SH-SY5Y (cell line): ENCODE measurements around the gene FMNL3.

ENCODE experiments used
- GATA2 ChIP-seq: IDR thresholded peaks from 2 replicates; pipeline ENCODE4 v1.6.1; 2011; ENCODE audit warnings: mild to moderate bottlenecking, low read depth, low read length
- GATA3 ChIP-seq: IDR thresholded peaks from 2 replicates; pipeline ENCODE4 v1.6.1; 2011; ENCODE audit warnings: low read depth, mild to moderate bottlenecking, low read length, moderate library complexity

Gene FMNL3

DNA sequence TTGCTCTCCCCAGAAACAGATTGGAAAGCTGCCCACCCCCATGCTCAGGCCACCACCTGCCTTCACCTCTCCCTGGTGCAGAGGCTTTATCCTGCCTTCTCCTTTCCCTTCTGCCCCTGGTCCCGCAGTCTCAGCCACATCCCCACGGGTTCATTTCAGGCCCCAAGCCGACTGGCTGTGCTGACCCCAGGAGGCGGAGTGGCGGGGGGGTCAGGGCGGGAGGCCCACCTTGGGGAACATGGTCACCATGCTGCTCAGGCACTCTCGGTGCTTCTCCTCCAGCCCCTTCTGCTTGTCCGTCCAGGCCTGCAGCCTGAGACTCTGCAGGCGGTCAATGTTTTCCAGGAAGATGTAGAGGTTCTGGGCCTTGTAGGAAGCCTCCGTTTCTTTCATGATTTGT is 108.7 kb downstream of the FMNL3 start:
- TF ChIP-seq GATA3, result no peak
- TF ChIP-seq GATA2, result no peak

DNA sequence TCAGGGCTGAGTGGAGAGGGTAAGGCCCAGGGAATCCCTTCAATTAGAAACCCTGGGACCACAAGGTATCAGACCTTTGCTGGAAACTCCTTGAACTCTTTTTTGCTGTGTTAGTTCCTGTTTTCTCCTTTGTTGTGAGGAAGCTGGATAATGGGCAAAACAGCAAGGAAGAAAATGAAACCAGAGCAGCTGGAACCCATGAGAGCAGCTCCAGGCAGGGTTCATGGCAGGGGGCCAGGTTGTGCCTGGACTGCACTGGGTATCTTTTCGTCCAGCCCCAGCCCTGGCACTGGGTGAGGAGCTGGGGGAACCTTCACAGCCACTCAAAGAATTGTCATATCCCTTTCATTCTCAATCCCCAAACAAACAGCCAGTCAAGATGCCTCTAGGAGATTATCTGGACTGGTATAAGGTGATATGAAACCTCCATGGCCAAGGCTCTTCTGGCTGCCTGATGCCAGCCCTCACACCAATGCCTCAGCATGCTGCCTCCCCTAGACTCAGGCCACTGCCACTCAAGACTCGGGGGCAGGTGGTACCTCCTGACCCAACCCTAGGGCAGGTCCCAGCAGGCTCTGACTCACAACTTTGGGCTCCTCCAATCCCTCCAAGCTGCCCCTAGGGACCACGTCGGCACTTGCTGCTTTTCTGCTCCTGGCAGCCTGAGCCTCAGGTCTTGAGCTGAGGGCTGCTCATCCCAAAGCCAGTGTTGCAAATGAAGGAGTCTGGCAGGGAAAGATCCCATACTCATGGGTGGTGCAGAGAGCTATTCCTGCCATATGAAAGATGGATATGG is 118.3 kb downstream of the FMNL3 start:
- no peak for TF ChIP-seq GATA2
- no peak for TF ChIP-seq GATA3

- TF ChIP-seq GATA3 (no peak), GATA2 (no peak)
These were observed 118.9 kb downstream of the FMNL3 start for GRCh38 chr12:49588281-49588680.

DNA sequence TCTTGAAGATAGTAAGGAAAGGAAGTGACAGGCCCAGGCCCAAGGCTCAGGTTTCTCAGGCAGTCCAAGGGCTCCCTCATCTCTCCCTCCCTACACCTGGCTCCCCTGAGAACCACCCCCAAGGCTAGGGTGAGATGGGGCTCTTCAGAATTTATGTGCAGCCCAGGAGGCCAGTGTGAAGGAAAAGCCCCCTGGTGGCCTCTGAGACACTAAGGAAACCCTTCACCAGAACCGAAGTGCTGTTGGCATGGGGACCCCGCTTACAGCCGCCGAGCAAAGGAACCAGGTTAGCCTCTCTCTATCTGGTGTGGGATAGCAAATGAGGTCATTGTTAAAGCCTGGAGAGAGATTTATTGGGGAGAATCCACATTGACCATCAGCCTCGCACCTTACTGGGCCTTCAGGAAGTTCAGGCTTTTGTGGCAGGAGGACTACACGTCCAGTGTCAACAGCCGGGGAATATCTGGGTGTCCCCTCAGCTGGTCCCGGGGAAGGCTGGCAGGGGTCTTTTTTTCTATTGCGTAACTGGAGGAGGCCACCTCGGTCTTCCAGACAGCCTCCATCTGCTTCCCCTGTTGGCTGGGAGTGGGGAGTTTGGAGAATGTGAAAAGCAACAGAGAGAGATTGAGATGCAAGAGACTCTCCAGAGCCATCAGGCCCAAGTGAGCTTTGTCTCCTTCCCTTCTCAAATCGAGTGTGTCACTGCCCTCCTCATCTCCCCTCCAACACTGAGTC is 119.9 kb downstream of the FMNL3 start:
- TF ChIP-seq GATA3, result no peak
- no peak for TF ChIP-seq GATA2
